ENCODE data around the gene TRPV2. TPM values are rescaled to one million over a fixed set of nuclear protein-coding genes. Genes with fewer than 3 reads are reported as not detected.

Gene TRPV2
- total and polyA plus RNA-seq, 2 of the 4 experiments (the other 2 are of a cell fraction) = 30.8 to 32.8 TPM

DNA sequence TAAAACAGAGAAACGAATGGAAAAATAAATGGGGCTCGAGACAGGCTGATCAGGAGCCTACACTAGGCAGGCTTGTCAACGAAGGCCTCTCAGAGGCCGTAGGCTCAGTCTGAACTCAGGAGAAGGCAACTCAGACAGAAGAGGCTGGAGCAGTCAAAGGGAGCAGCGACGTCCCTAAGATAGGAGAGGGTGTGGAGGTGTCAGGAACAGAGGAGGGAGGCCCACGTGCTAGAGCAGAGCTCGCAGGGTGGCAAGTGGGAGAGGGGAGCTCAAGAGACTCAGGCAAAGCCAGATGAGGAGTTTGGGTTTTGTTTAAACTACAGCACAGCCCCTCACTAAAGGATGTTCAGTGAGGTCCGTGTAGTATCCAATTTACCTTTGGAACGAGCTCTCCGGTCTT lies 43.9 kb downstream of the TRPV2 start:
- H3K36me3 ChIP-seq (ENCODE audit: control insufficient read depth, insufficient read depth, low read length) = no peaks in the 10 kb centered on the region; the same call in 1 of the 2 replicates
- no peak overlapping the region for H3K14ac ChIP-seq (replicated peaks; ENCODE audit: low read depth, low read length)
- ChIA-PET CTCF (interaction anchor here (1.1 kb wide), 1 partner anchor 61 kb away, joined by 3 read pairs; no protein-coding TSS in a partner anchor), POLR2A (ENCODE audit: unreplicated experiment) (no interaction called here)
- H4K8ac ChIP-seq (ENCODE audit: low read depth in 2 of 2, low read length in 2 of 2) = no peak overlapping the region
- no peaks in the 10 kb centered on the region for H3K9me3 ChIP-seq (ENCODE audit: control insufficient read depth, insufficient read depth, low read length)
- no peak overlapping the region for H3K56ac ChIP-seq (ENCODE audit: extremely low read depth, insufficient read depth, low read length)
- no peak overlapping the region for H2BK20ac ChIP-seq (ENCODE audit: low read depth, low read length)
- intact Hi-C loops (cut with micrococcal nuclease) (no loop called here), in situ Hi-C loops (cut with MboI; ENCODE audit: low sequenced_read_pairs) (no loop called here), dilution Hi-C loops (cut with HindIII; ENCODE audit: low sequenced_read_pairs, unreplicated experiment) (no loop called here)
- no peaks in the 10 kb centered on the region for H3K27me3 ChIP-seq (ENCODE audit: control insufficient read depth, insufficient read depth, low read length)
- H2AK5ac ChIP-seq (ENCODE audit: low read depth, low read length) = no peak overlapping the region
- no peak overlapping the region for H2BK15ac ChIP-seq (ENCODE audit: low read depth, low read length)
- no peak overlapping the region for H3K27ac ChIP-seq (ENCODE audit: insufficient read depth, low read length)
- no peak overlapping the region for H3K9ac ChIP-seq (ENCODE audit: low read depth, low read length)
- TF ChIP-seq POLR2A (IDR thresholded peaks at IDR 0.05; ENCODE audit: low read depth, low read length) = no peak
- no peak for TF ChIP-seq SMC3 (IDR thresholded peaks at IDR 0.05; ENCODE audit: low read depth, low read length)
- no peak for TF ChIP-seq NFE2L2 (IDR thresholded peaks at IDR 0.05; ENCODE audit: low read depth, low read length)
- TF ChIP-seq RAD21 (IDR thresholded peaks at IDR 0.05; ENCODE audit: low read length) = no peak
- no peak for TF ChIP-seq FOS (IDR thresholded peaks at IDR 0.05; ENCODE audit: low read depth, low read length)
- TF ChIP-seq MXI1 (IDR thresholded peaks at IDR 0.05; ENCODE audit: borderline replicate concordance, low read depth, low read length) = no peak
- TF ChIP-seq CHD1 (IDR thresholded peaks at IDR 0.05; ENCODE audit: low read depth, low read length) = no peak
- TF ChIP-seq RCOR1 (IDR thresholded peaks at IDR 0.05; ENCODE audit: insufficient replicate concordance, low read length) = no peak
- no peak for TF ChIP-seq MAFK (IDR thresholded peaks at IDR 0.05; ENCODE audit: low read depth, low read length)
- TF ChIP-seq RFX5 (IDR thresholded peaks at IDR 0.05; ENCODE audit: low read depth, low read length) = no peak
- TF ChIP-seq, protein P1, sequence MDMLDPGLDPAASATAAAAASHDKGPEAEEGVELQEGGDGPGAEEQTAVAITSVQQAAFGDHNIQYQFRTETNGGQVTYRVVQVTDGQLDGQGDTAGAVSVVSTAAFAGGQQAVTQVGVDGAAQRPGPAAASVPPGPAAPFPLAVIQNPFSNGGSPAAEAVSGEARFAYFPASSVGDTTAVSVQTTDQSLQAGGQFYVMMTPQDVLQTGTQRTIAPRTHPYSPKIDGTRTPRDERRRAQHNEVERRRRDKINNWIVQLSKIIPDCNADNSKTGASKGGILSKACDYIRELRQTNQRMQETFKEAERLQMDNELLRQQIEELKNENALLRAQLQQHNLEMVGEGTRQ (IDR thresholded peaks at IDR 0.05; ENCODE audit: low read depth, low read length) = no peak
- no peak for TF ChIP-seq BHLHE40 (IDR thresholded peaks at IDR 0.05; ENCODE audit: low read depth, low read length)
- TF ChIP-seq, protein P2, sequence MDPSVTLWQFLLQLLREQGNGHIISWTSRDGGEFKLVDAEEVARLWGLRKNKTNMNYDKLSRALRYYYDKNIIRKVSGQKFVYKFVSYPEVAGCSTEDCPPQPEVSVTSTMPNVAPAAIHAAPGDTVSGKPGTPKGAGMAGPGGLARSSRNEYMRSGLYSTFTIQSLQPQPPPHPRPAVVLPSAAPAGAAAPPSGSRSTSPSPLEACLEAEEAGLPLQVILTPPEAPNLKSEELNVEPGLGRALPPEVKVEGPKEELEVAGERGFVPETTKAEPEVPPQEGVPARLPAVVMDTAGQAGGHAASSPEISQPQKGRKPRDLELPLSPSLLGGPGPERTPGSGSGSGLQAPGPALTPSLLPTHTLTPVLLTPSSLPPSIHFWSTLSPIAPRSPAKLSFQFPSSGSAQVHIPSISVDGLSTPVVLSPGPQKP (IDR thresholded peaks at IDR 0.05; ENCODE audit: borderline replicate concordance, low read depth, low read length) = no peak
- no peak for TF ChIP-seq CTCF (conservative IDR thresholded peaks at IDR 0.05; ENCODE audit: low read depth, low read length)
- no peak for TF ChIP-seq CEBPB (IDR thresholded peaks at IDR 0.05; ENCODE audit: low read depth, low read length)
- H4K5ac ChIP-seq (ENCODE audit: low read depth, low read length) = no peak overlapping the region
- H3K4me2 ChIP-seq (ENCODE audit: low read depth, low read length) = no peak overlapping the region
- H2BK120ac ChIP-seq (ENCODE audit: low read depth, low read length) = no peak overlapping the region
- WGBS, 2 experiments (ENCODE audit: extremely low coverage in 2 of 2, insufficient read length in 1 of 2) = 67% methylated on average over 6 of the region's 11 CpGs; no CpG with 5 or more reads in 1 of the 2 experiments
- DNase-seq (no peak), ATAC-seq (ENCODE audit: low read depth) (no peak)
- H3K79me1 ChIP-seq (ENCODE audit: low read depth in 1 of 2, low read length in 2 of 2) = peaks cover 0 to 7% of the 10 kb centered on the region in 2 experiments; a peak in 2 of 4 replicates
- no TSS peak for BruUV-seq (replicated peaks)
- no peak overlapping the region for H3K18ac ChIP-seq (ENCODE audit: low read depth, low read length)
- no peak overlapping the region for H3K4me3 ChIP-seq (ENCODE audit: insufficient read depth, low read depth, low read length)
- no peak overlapping the region for H2AK9ac ChIP-seq (replicated peaks; ENCODE audit: low read depth, low read length, poor library complexity)
- peaks cover 7% of the 10 kb centered on the region; the same call in 1 of the 2 replicates for H3K9me1 ChIP-seq (ENCODE audit: insufficient read depth, low read length)
- no peak overlapping the region for H2BK5ac ChIP-seq (ENCODE audit: low read depth, low read length, poor library complexity, severe bottlenecking)
- H2AFZ ChIP-seq (replicated peaks; ENCODE audit: low read length, poor library complexity) = no peak overlapping the region
- H3K4me1 ChIP-seq (ENCODE audit: control insufficient read depth, insufficient read depth, low read length) = peaks cover 14% of the 10 kb centered on the region
- H4K91ac ChIP-seq (ENCODE audit: insufficient read depth, low read depth, low read length) = no peak overlapping the region
- H4K20me1 ChIP-seq (ENCODE audit: insufficient read depth, low read length) = peaks cover 7% of the 10 kb centered on the region; the same call in 1 of the 2 replicates
- no peak overlapping the region for H3K23ac ChIP-seq (ENCODE audit: low read depth, low read length)
- H3K4ac ChIP-seq (ENCODE audit: low read depth, low read length) = no peak overlapping the region

All from IMR-90 (cell line).